GM12878 (cell line): ENCODE data around the gene KYAT1. TPM values are rescaled to one million over a fixed set of nuclear protein-coding genes. Genes with fewer than 3 reads are reported as not detected.

Experiments used
- ATAC-seq: fragments of 200-7000 bp; cut with Tn5 transposase; 3 replicates; pipeline ENCODE4 v1.9.1; 2020; ENCODE audit warnings: mild to moderate bottlenecking, moderate library complexity
- BruUV-seq: library from RNA; stranded (reverse); fragments of 400-500 nt; replicated peaks from 2 replicates; lab custom pipeline; 2021; lab: Mats Ljungman, UMichigan
- CTCF ChIA-PET: fragments of 300-600 bp; sonication (Branson Sonifier 250); formaldehyde crosslinking; extraction: SDS; loops from one replicate; lab custom pipeline; 2021; ENCODE audit warnings: inconsistent platforms; lab: Yijun Ruan, JAX
- POLR2A ChIA-PET: fragments of 350-600 bp; formaldehyde crosslinking; extraction: SDS; loops from one replicate; lab custom pipeline; 2021; ENCODE audit warnings: inconsistent platforms; lab: Charles Lee
- RAD21 ChIA-PET: fragments of 300-600 bp; sonication (Branson Sonifier 250); formaldehyde crosslinking; loops from one replicate; lab custom pipeline; 2023; ENCODE audit warnings: antibody characterized with exemption; ENCODE audit not compliant: unreplicated experiment; lab: Charles Lee
- SMC1A ChIA-PET: fragments of 300-600 bp; sonication (Branson Sonifier 250); formaldehyde crosslinking; loops from one replicate; lab custom pipeline; 2023; ENCODE audit not compliant: unreplicated experiment, uncharacterized antibody; lab: Charles Lee
- DNase-seq: peaks from one replicate; pipeline ENCODE4 v3.0.0-alpha.2; 2011; ENCODE audit warnings: low read depth, low spot score
- FAIRE-seq: peaks from 3 replicates; lab custom pipeline; 2011; peaks lifted over from hg19 to GRCh38; lab: Jason Lieb, UNC
- H2AFZ ChIP-seq: 2 replicates; pipeline ENCODE4 v1.6.0; 2011; ENCODE audit warnings: low read depth, low read length, control low read depth; ENCODE audit not compliant: control insufficient read depth
- H3K27ac ChIP-seq: 2 replicates; pipeline ENCODE4 v1.5.1; 2011; ENCODE audit warnings: control low read depth; ENCODE audit not compliant: control insufficient read depth, insufficient read depth
- H3K27me3 ChIP-seq, 2 experiments: replicated peaks in 1 of 2; 2 replicates each; pipeline versions ENCODE4 v1.6.0 to v1.6.1; 2011; ENCODE audit warnings: low read length in 1 of 2; ENCODE audit not compliant: control insufficient read depth in 2 of 2, insufficient read depth in 2 of 2
- H3K36me3 ChIP-seq, 2 experiments: 2 replicates each; pipeline ENCODE4 v1.5.1; 2011; ENCODE audit warnings: low read length in 1 of 2; ENCODE audit not compliant: control insufficient read depth in 2 of 2, insufficient read depth in 2 of 2
- H3K4me1 ChIP-seq: 2 replicates; pipeline ENCODE4 v1.6.1; 2011; ENCODE audit warnings: mild to moderate bottlenecking, low read length, moderate library complexity, mixed read lengths; ENCODE audit not compliant: control insufficient read depth, insufficient read depth
- H3K4me2 ChIP-seq: 2 replicates; pipeline ENCODE4 v1.6.0; 2011; ENCODE audit warnings: control low read depth; ENCODE audit not compliant: control insufficient read depth, insufficient read depth
- H3K4me3 ChIP-seq: fragments of 200-600 bp; sonication (generic); 2 replicates; pipeline ENCODE4 v1.5.1; 2016
- H3K79me2 ChIP-seq: 2 replicates; pipeline ENCODE4 v1.6.0; 2011; ENCODE audit warnings: low read length; ENCODE audit not compliant: control insufficient read depth, insufficient read depth
- H3K9ac ChIP-seq: 2 replicates; pipeline ENCODE4 v1.8.0; 2011; ENCODE audit warnings: low read length, control low read depth, mixed read lengths; ENCODE audit not compliant: control insufficient read depth, insufficient read depth
- H3K9me3 ChIP-seq: replicated peaks from 3 replicates; pipeline ENCODE4 v1.5.1; 2011; ENCODE audit warnings: mild to moderate bottlenecking, low read length; ENCODE audit not compliant: control insufficient read depth, insufficient read depth
- H4K20me1 ChIP-seq: 2 replicates; pipeline ENCODE4 v1.6.0; 2011; ENCODE audit not compliant: control insufficient read depth, insufficient read depth
- BHLHE40 ChIP-seq, 2 experiments: fragments of 450-650 bp in 1 of 2; IDR thresholded peaks; 2 replicates each; pipeline ENCODE4 v1.6.1; 2011 to 2017; ENCODE audit warnings: low read depth in 2 of 2, borderline replicate concordance in 1 of 2, improper control_type of control experiment in 1 of 2, low read length in 1 of 2, mild to moderate bottlenecking in 1 of 2
- E2F8 ChIP-seq: fragments of 450-650 bp; IDR thresholded peaks from 2 replicates; pipeline ENCODE4 v1.6.1; 2018; ENCODE audit warnings: mild to moderate bottlenecking, low read depth, moderate library complexity; ENCODE audit not compliant: partially characterized antibody
- ETV6 ChIP-seq, 2 experiments: fragments of 450-650 bp in 1 of 2; IDR thresholded peaks in 1 of 2; conservative IDR thresholded peaks in 1 of 2; 2 replicates each; pipeline ENCODE4 v1.6.1; 2014; ENCODE audit warnings: antibody characterized with exemption in 1 of 2, borderline replicate concordance in 1 of 2, low read depth in 1 of 2, mild to moderate bottlenecking in 1 of 2, moderate library complexity in 1 of 2
- IRF4 ChIP-seq: IDR thresholded peaks from 2 replicates; pipeline ENCODE4 v1.6.1; 2011; ENCODE audit warnings: low read depth, low read length
- RFX5 ChIP-seq: IDR thresholded peaks from 2 replicates; pipeline ENCODE4 v1.6.1; 2011; ENCODE audit warnings: low read depth, low read length, improper control_type of control experiment
- RUNX3 ChIP-seq: IDR thresholded peaks from 2 replicates; pipeline ENCODE4 v1.6.1; 2012; ENCODE audit warnings: low read length, inconsistent platforms
- SIN3A ChIP-seq: IDR thresholded peaks from 2 replicates; pipeline ENCODE4 v1.6.1; 2012; ENCODE audit warnings: low read depth, low read length, improper control_type of control experiment
- SIX5 ChIP-seq: IDR thresholded peaks from 2 replicates; pipeline ENCODE4 v1.6.1; 2011; ENCODE audit warnings: mild to moderate bottlenecking, low read depth, low read length, moderate library complexity; ENCODE audit not compliant: severe bottlenecking
- SMARCA5 ChIP-seq: fragments of 450-650 bp; IDR thresholded peaks from 2 replicates; pipeline ENCODE4 v1.6.1; 2017; ENCODE audit warnings: mild to moderate bottlenecking
- WGBS: methylation state at CpG from one replicate; pipeline ENCODE4 v1.1.6; 2016; ENCODE audit warnings: low lambda C conversion rate; ENCODE audit not compliant: insufficient replicate concordance, insufficient coverage; ENCODE audit errors: missing lambda C conversion rate; 5-methylcytosine and 5-hydroxymethylcytosine counted together
- in situ Hi-C: fragments of 300-500 bp; cut with MboI; formaldehyde crosslinking; loops from 9 replicates; pipeline ENCODE4 v1.14.3; 2018; ENCODE audit warnings: mixed read lengths
- intact Hi-C: fragments of 100-400 bp; cut with micrococcal nuclease; formaldehyde crosslinking; loops from one replicate; pipeline ENCODE4 v1.14.2; 2022; ENCODE audit not compliant: unreplicated experiment
- polyA plus RNA-seq, 11 experiments: library from polyadenylated mRNA; depleted of rRNA in 4 of 11; unstranded in 6 of 11; stranded (reverse) in 5 of 11; fragments of >200 nt; fragmentation: Nextera tagmentation in 4 of 11; fragmentation: Illumina TruSeq in 1 of 11; extraction: Ambion mirVana in 4 of 11; extraction: Trizol in 1 of 11; gene quantifications; 1 replicate in 1 of 11; 2 replicates in 10 of 11; pipeline versions ENCODE4 v1.2.1 to v1.2.3, GENCODE V29; 2011 to 2016; ENCODE audit warnings: inconsistent platforms in 2 of 11, missing spikeins in 2 of 11, low read depth in 1 of 11
- total RNA-seq, 4 experiments: library from RNA; depleted of rRNA in 3 of 4; stranded (reverse); fragments of >200 nt in 3 of 4; fragmentation: Illumina TruSeq in 1 of 4; extraction: Trizol in 1 of 4; gene quantifications; 2 replicates each; pipeline versions ENCODE4 v1.2.1 to v1.2.3, GENCODE V29; 2013 to 2021

KYAT1 gene
- total and polyA plus RNA-seq, 10 of the 15 experiments (the other 5 are each of a cell fraction or from before 2014, with no cell fraction given) = 5.8 to 15.7 (median 11.4) TPM

DNA sequence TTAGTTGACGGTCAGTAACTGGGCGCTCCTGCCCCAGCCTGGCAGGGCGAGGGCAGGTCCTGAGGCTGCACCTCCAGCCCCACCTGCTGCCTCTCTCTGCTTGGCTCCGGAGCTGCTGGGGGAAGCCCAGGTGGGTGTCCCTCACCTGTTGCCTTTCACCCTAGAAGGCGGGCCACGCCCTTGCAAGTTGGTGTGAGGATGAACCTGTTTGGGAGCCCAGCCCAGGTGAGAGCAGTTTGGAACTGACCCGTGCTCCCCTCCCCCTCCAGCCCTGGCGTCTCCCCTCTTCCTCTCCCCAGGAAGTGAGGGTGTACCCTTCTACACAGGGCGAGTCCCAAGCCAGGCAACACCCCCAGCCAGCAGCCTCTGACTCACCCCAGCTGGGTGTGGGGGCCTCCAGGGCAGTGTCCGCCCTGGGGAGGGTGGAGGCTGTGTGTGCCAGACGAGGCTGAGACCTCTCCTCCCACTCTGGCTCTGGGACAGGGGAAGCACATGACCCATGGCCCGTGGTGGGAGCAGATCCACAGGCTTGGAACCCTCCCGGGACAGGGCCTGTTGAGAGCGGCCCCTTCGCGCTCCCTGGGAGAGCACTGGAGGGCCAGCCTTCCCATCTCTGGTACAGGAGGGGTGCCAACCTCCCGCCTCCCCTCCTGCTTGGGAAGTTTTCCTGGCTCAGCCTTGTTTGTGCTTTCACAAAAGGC is 10.6 kb upstream of the KYAT1 start:
- DNase-seq = no peak
- ChIA-PET CTCF (interaction anchor here (1.4 kb wide), 1 partner anchor 36 kb away, joined by 4 read pairs; no protein-coding TSS in a partner anchor), POLR2A (interaction anchor here (0.6 kb wide), 1 partner anchor 12 kb away, joined by 3 read pairs; no protein-coding TSS in a partner anchor), RAD21 (no interaction called here), SMC1A (no interaction called here)
- intact Hi-C loops = no loop called here
- Histone ChIP-seq H3K9me3 (no peaks in the 10 kb centered on the region), H2AFZ (no peak overlapping the region), H4K20me1 (no peaks in the 10 kb centered on the region), H3K27me3 (no peaks in the 10 kb centered on the region), H3K9ac (no peak overlapping the region), H3K4me2 (no peak overlapping the region), H3K4me1 (no peaks in the 10 kb centered on the region), H3K36me3 (peaks cover 3 to 14% of the 10 kb centered on the region in 2 experiments; a peak in 3 of 4 replicates), H3K79me2 (no peaks in the 10 kb centered on the region), H3K27ac (no peak overlapping the region), H3K4me3 (no peak overlapping the region)
- FAIRE-seq = no peak
- WGBS = 86% methylated on average over 17 of the region's 17 CpGs
- in situ Hi-C loops = no loop called here
- no peak for TF ChIP-seq BHLHE40 (IDR thresholded peaks at IDR 0.05; ENCODE audit: borderline replicate concordance in 1 of 2, low read depth in 2 of 2, low read length in 1 of 2)
- no peak for TF ChIP-seq E2F8
- no peak for TF ChIP-seq RFX5
- TF ChIP-seq ETV6 (conservative IDR thresholded peaks at IDR 0.05 in 1 of 2, IDR thresholded peaks at IDR 0.05 in 1 of 2; ENCODE audit: borderline replicate concordance in 1 of 2, low read depth in 1 of 2) = no peak
- TF ChIP-seq IRF4 = no peak
- TF ChIP-seq SIN3A = no peak
- no peak for TF ChIP-seq SIX5
- no peak for TF ChIP-seq RUNX3
- no peak for TF ChIP-seq SMARCA5
- BruUV-seq = no TSS peak
- no peak for ATAC-seq
